ENCODE measurements around the gene FOXN1. TPM values are rescaled to one million over a fixed set of nuclear protein-coding genes. Genes with fewer than 3 reads are reported as not detected.

Gene FOXN1
- total RNA-seq, 2 experiments from 2014 or later, result not detected

- Mint-ChIP-seq H3K36me3 (ENCODE audit: low read depth) (peaks cover 3% of the 10 kb centered on the region), H3K4me1 (ENCODE audit: low read depth) (peaks cover 21% of the 10 kb centered on the region), H3K4me3 (no peak overlapping the region), H3K27me3 (no peaks in the 10 kb centered on the region), H3K9me3 (no peaks in the 10 kb centered on the region), H3K27ac (no peak overlapping the region)
- DNase-seq (no peak), ATAC-seq (no peak)
- CTCF ChIA-PET, result interaction anchor here (1.1 kb wide), 1 partner anchor 51 kb away, joined by 3 read pairs; no protein-coding TSS in a partner anchor
- POLR2A ChIA-PET, result interaction anchor here (1.0 kb wide), 1 partner anchor 79 kb away, joined by 4 read pairs; no protein-coding TSS in a partner anchor
- no peak for TF ChIP-seq CTCF (IDR thresholded peaks at IDR 0.05)
- intact Hi-C loops (cut with micrococcal nuclease), result no loop called here
Measured at GRCh38 chr17:28544402-28545140, 38.4 kb downstream of the FOXN1 start.

GRCh38 chr17:28545141-28545503, 39.0 kb downstream of the FOXN1 start:
- Mint-ChIP-seq H3K27me3 (no peaks in the 10 kb centered on the region), H3K4me1 (ENCODE audit: low read depth) (peaks cover 26% of the 10 kb centered on the region), H3K4me3 (no peak overlapping the region), H3K27ac (no peak overlapping the region), H3K9me3 (no peaks in the 10 kb centered on the region), H3K36me3 (ENCODE audit: low read depth) (peaks cover 3% of the 10 kb centered on the region)
- DNase-seq, result no peak
- no peak for TF ChIP-seq CTCF (IDR thresholded peaks at IDR 0.05)
- intact Hi-C loops (cut with micrococcal nuclease), result no loop called here
- no peak for ATAC-seq
- ChIA-PET CTCF (interaction anchor here (2.8 kb wide), 1 partner anchor 49 kb away, joined by 11 read pairs; no protein-coding TSS in a partner anchor), POLR2A (interaction anchor here (0.8 to 1.0 kb wide), 2 partner anchors 16 to 79 kb away, joined by 3 to 4 read pairs; no protein-coding TSS in a partner anchor)

GRCh38 chr17:28545787-28546415, 39.8 kb downstream of the FOXN1 start:
- no peak for DNase-seq
- no peaks in the 10 kb centered on the region for H3K9me3 Mint-ChIP-seq
- H3K27ac Mint-ChIP-seq, result no peak overlapping the region
- intact Hi-C loops (cut with micrococcal nuclease), result no loop called here
- no peak for ATAC-seq
- ChIA-PET POLR2A (interaction anchor here (0.8 kb wide), 1 partner anchor 15 kb away, joined by 3 read pairs; no protein-coding TSS in a partner anchor), CTCF (interaction anchor here (2.8 to 4.3 kb wide), 3 partner anchors 31 to 66 kb away, joined by 11 to 27 read pairs (median 18); partner anchors contain the start of gene ALDOC)
- TF ChIP-seq CTCF (IDR thresholded peaks at IDR 0.05), result no peak
- H3K4me3 Mint-ChIP-seq, result no peak overlapping the region
- peaks cover 3% of the 10 kb centered on the region for H3K36me3 Mint-ChIP-seq (ENCODE audit: low read depth)
- no peaks in the 10 kb centered on the region for H3K27me3 Mint-ChIP-seq
- H3K4me1 Mint-ChIP-seq (ENCODE audit: low read depth), result peaks cover 34% of the 10 kb centered on the region

GRCh38 chr17:28547096-28547622, 41.0 kb downstream of the FOXN1 start:
- DNase-seq (no peak), ATAC-seq (no peak)
- no peak for TF ChIP-seq CTCF (IDR thresholded peaks at IDR 0.05)
- intact Hi-C loops (cut with micrococcal nuclease), result no loop called here
- H3K27ac Mint-ChIP-seq, result peak overlapping the region; percentile 72
- ChIA-PET POLR2A (interaction anchor here (0.8 to 0.9 kb wide), 2 partner anchors 10 kb away, joined by 5 to 7 read pairs; no protein-coding TSS in a partner anchor), CTCF (interaction anchor here (0.7 to 4.3 kb wide), 15 partner anchors 12 to 191 kb away, joined by 3 to 31 read pairs (median 8); partner anchors contain the start of genes ALDOC, PIGS and POLDIP2)
- no peak overlapping the region for H3K4me3 Mint-ChIP-seq
- peaks cover 3% of the 10 kb centered on the region for H3K36me3 Mint-ChIP-seq (ENCODE audit: low read depth)
- H3K27me3 Mint-ChIP-seq, result no peaks in the 10 kb centered on the region
- peaks cover 44% of the 10 kb centered on the region for H3K4me1 Mint-ChIP-seq (ENCODE audit: low read depth)
- no peaks in the 10 kb centered on the region for H3K9me3 Mint-ChIP-seq

Measured in activated CD8-positive, alpha-beta T cell treated with anti-CD3 and anti-CD28 coated beads for 36 hours (primary cell).